GM12878 (cell line): ENCODE data around the gene TRPV3. TPM values are rescaled to one million over a fixed set of nuclear protein-coding genes. Genes with fewer than 3 reads are reported as not detected.

Experiments used
- ATAC-seq: fragments of 200-7000 bp; cut with Tn5 transposase; 3 replicates; pipeline ENCODE4 v1.9.1; 2020; ENCODE audit warnings: mild to moderate bottlenecking, moderate library complexity
- BruUV-seq: library from RNA; stranded (reverse); fragments of 400-500 nt; replicated peaks from 2 replicates; lab custom pipeline; 2021; lab: Mats Ljungman, UMichigan
- CTCF ChIA-PET: fragments of 300-600 bp; sonication (Branson Sonifier 250); formaldehyde crosslinking; extraction: SDS; loops from one replicate; lab custom pipeline; 2021; ENCODE audit warnings: inconsistent platforms; lab: Yijun Ruan, JAX
- POLR2A ChIA-PET: fragments of 350-600 bp; formaldehyde crosslinking; extraction: SDS; loops from one replicate; lab custom pipeline; 2021; ENCODE audit warnings: inconsistent platforms; lab: Charles Lee
- RAD21 ChIA-PET: fragments of 300-600 bp; sonication (Branson Sonifier 250); formaldehyde crosslinking; loops from one replicate; lab custom pipeline; 2023; ENCODE audit warnings: antibody characterized with exemption; ENCODE audit not compliant: unreplicated experiment; lab: Charles Lee
- SMC1A ChIA-PET: fragments of 300-600 bp; sonication (Branson Sonifier 250); formaldehyde crosslinking; loops from one replicate; lab custom pipeline; 2023; ENCODE audit not compliant: unreplicated experiment, uncharacterized antibody; lab: Charles Lee
- DNase-seq: peaks from one replicate; pipeline ENCODE4 v3.0.0-alpha.2; 2011; ENCODE audit warnings: low read depth, low spot score
- FAIRE-seq: peaks from 3 replicates; lab custom pipeline; 2011; peaks lifted over from hg19 to GRCh38; lab: Jason Lieb, UNC
- H2AFZ ChIP-seq: 2 replicates; pipeline ENCODE4 v1.6.0; 2011; ENCODE audit warnings: low read depth, low read length, control low read depth; ENCODE audit not compliant: control insufficient read depth
- H3K27ac ChIP-seq: 2 replicates; pipeline ENCODE4 v1.5.1; 2011; ENCODE audit warnings: control low read depth; ENCODE audit not compliant: control insufficient read depth, insufficient read depth
- H3K27me3 ChIP-seq, 2 experiments: replicated peaks in 1 of 2; 2 replicates each; pipeline versions ENCODE4 v1.6.0 to v1.6.1; 2011; ENCODE audit warnings: low read length in 1 of 2; ENCODE audit not compliant: control insufficient read depth in 2 of 2, insufficient read depth in 2 of 2
- H3K36me3 ChIP-seq, 2 experiments: 2 replicates each; pipeline ENCODE4 v1.5.1; 2011; ENCODE audit warnings: low read length in 1 of 2; ENCODE audit not compliant: control insufficient read depth in 2 of 2, insufficient read depth in 2 of 2
- H3K4me1 ChIP-seq: 2 replicates; pipeline ENCODE4 v1.6.1; 2011; ENCODE audit warnings: mild to moderate bottlenecking, low read length, moderate library complexity, mixed read lengths; ENCODE audit not compliant: control insufficient read depth, insufficient read depth
- H3K4me2 ChIP-seq: 2 replicates; pipeline ENCODE4 v1.6.0; 2011; ENCODE audit warnings: control low read depth; ENCODE audit not compliant: control insufficient read depth, insufficient read depth
- H3K4me3 ChIP-seq: fragments of 200-600 bp; sonication (generic); 2 replicates; pipeline ENCODE4 v1.5.1; 2016
- H3K79me2 ChIP-seq: 2 replicates; pipeline ENCODE4 v1.6.0; 2011; ENCODE audit warnings: low read length; ENCODE audit not compliant: control insufficient read depth, insufficient read depth
- H3K9ac ChIP-seq: 2 replicates; pipeline ENCODE4 v1.8.0; 2011; ENCODE audit warnings: low read length, control low read depth, mixed read lengths; ENCODE audit not compliant: control insufficient read depth, insufficient read depth
- H3K9me3 ChIP-seq: replicated peaks from 3 replicates; pipeline ENCODE4 v1.5.1; 2011; ENCODE audit warnings: mild to moderate bottlenecking, low read length; ENCODE audit not compliant: control insufficient read depth, insufficient read depth
- H4K20me1 ChIP-seq: 2 replicates; pipeline ENCODE4 v1.6.0; 2011; ENCODE audit not compliant: control insufficient read depth, insufficient read depth
- CHD1 ChIP-seq: IDR thresholded peaks from 2 replicates; pipeline ENCODE4 v1.6.1; 2012; ENCODE audit warnings: low read depth, low read length, improper control_type of control experiment
- EGR1 ChIP-seq, 2 experiments: IDR thresholded peaks; 1 replicate in 1 of 2; 2 replicates in 1 of 2; pipeline ENCODE4 v1.6.1; 2011 to 2012; ENCODE audit warnings: low read depth in 2 of 2, low read length in 2 of 2, borderline replicate concordance in 1 of 2, mild to moderate bottlenecking in 1 of 2, moderate library complexity in 1 of 2
- EZH2 ChIP-seq: IDR thresholded peaks from 2 replicates; pipeline ENCODE4 v1.6.1; 2012; ENCODE audit warnings: low read depth, mild to moderate bottlenecking, control low read depth, inconsistent platforms, low read length, borderline replicate concordance; ENCODE audit not compliant: control insufficient read depth
- GATAD2B ChIP-seq: fragments of 450-650 bp; conservative IDR thresholded peaks from 2 replicates; pipeline ENCODE4 v1.6.1; 2017; ENCODE audit warnings: low read depth, mild to moderate bottlenecking, moderate library complexity
- NKRF ChIP-seq: fragments of 450-650 bp; conservative IDR thresholded peaks from 2 replicates; pipeline ENCODE4 v1.6.1; 2017; ENCODE audit warnings: mild to moderate bottlenecking, moderate library complexity
- PRDM15 ChIP-seq: fragments of 450-650 bp; formaldehyde crosslinking; IDR thresholded peaks from 2 replicates; pipeline ENCODE4 v1.4.0; 2020; ENCODE audit warnings: mild to moderate bottlenecking, moderate library complexity
- RELA ChIP-seq: fragments of 450-650 bp; IDR thresholded peaks from 2 replicates; pipeline ENCODE4 v1.8.0; 2014; ENCODE audit warnings: borderline replicate concordance; ENCODE audit not compliant: partially characterized antibody
- RFX5 ChIP-seq: IDR thresholded peaks from 2 replicates; pipeline ENCODE4 v1.6.1; 2011; ENCODE audit warnings: low read depth, low read length, improper control_type of control experiment
- SIN3A ChIP-seq: IDR thresholded peaks from 2 replicates; pipeline ENCODE4 v1.6.1; 2012; ENCODE audit warnings: low read depth, low read length, improper control_type of control experiment
- SIX5 ChIP-seq: IDR thresholded peaks from 2 replicates; pipeline ENCODE4 v1.6.1; 2011; ENCODE audit warnings: mild to moderate bottlenecking, low read depth, low read length, moderate library complexity; ENCODE audit not compliant: severe bottlenecking
- TBL1XR1 ChIP-seq: IDR thresholded peaks from 2 replicates; pipeline ENCODE4 v1.6.1; 2012; ENCODE audit warnings: low read depth, low read length, improper control_type of control experiment
- TCF7 ChIP-seq: IDR thresholded peaks from 2 replicates; pipeline ENCODE4 v1.6.1; 2014; ENCODE audit warnings: antibody characterized with exemption, borderline replicate concordance
- YY1 ChIP-seq: IDR thresholded peaks from 2 replicates; pipeline ENCODE4 v1.6.1; 2011; ENCODE audit warnings: low read depth, mild to moderate bottlenecking, low read length
- ZSCAN29 ChIP-seq: fragments of 450-650 bp; IDR thresholded peaks from 2 replicates; pipeline ENCODE4 v1.6.1; 2017; ENCODE audit warnings: mild to moderate bottlenecking, moderate library complexity
- WGBS: methylation state at CpG from one replicate; pipeline ENCODE4 v1.1.6; 2016; ENCODE audit warnings: low lambda C conversion rate; ENCODE audit not compliant: insufficient replicate concordance, insufficient coverage; ENCODE audit errors: missing lambda C conversion rate; 5-methylcytosine and 5-hydroxymethylcytosine counted together
- in situ Hi-C: fragments of 300-500 bp; cut with MboI; formaldehyde crosslinking; loops from 9 replicates; pipeline ENCODE4 v1.14.3; 2018; ENCODE audit warnings: mixed read lengths
- intact Hi-C: fragments of 100-400 bp; cut with micrococcal nuclease; formaldehyde crosslinking; loops from one replicate; pipeline ENCODE4 v1.14.2; 2022; ENCODE audit not compliant: unreplicated experiment
- polyA plus RNA-seq, 11 experiments: library from polyadenylated mRNA; depleted of rRNA in 4 of 11; unstranded in 6 of 11; stranded (reverse) in 5 of 11; fragments of >200 nt; fragmentation: Nextera tagmentation in 4 of 11; fragmentation: Illumina TruSeq in 1 of 11; extraction: Ambion mirVana in 4 of 11; extraction: Trizol in 1 of 11; gene quantifications; 1 replicate in 1 of 11; 2 replicates in 10 of 11; pipeline versions ENCODE4 v1.2.1 to v1.2.3, GENCODE V29; 2011 to 2016; ENCODE audit warnings: inconsistent platforms in 2 of 11, missing spikeins in 2 of 11, low read depth in 1 of 11
- total RNA-seq, 4 experiments: library from RNA; depleted of rRNA in 3 of 4; stranded (reverse); fragments of >200 nt in 3 of 4; fragmentation: Illumina TruSeq in 1 of 4; extraction: Trizol in 1 of 4; gene quantifications; 2 replicates each; pipeline versions ENCODE4 v1.2.1 to v1.2.3, GENCODE V29; 2013 to 2021

The TRPV3 gene
- total and polyA plus RNA-seq, 10 of the 15 experiments (the other 5 are each of a cell fraction or from before 2014, with no cell fraction given): 0.52 to 12.0 (median 2.7) TPM

- DNase-seq (no peak), FAIRE-seq (no peak), ATAC-seq (no peak)
- ChIA-PET POLR2A (no interaction called here), CTCF (no interaction called here), RAD21 (no interaction called here), SMC1A (no interaction called here)
- Histone ChIP-seq H3K9me3 (no peaks in the 10 kb centered on the region), H3K27ac (no peak overlapping the region), H4K20me1 (no peaks in the 10 kb centered on the region), H3K4me2 (no peak overlapping the region), H3K4me3 (no peak overlapping the region), H2AFZ (no peak overlapping the region), H3K9ac (no peak overlapping the region), H3K4me1 (no peaks in the 10 kb centered on the region), H3K36me3 (no peaks in the 10 kb centered on the region; a peak in 1 of 4 replicates), H3K79me2 (no peaks in the 10 kb centered on the region), H3K27me3 (no peaks in the 10 kb centered on the region)
- intact Hi-C loops: no loop called here
- in situ Hi-C loops: no loop called here
- no peak for TF ChIP-seq SIN3A
- TF ChIP-seq CHD1: no peak
- no peak for TF ChIP-seq TBL1XR1
- no peak for TF ChIP-seq TCF7
- no peak for TF ChIP-seq SIX5
- TF ChIP-seq RFX5: no peak
- TF ChIP-seq EGR1 (IDR thresholded peaks at IDR 0.05; ENCODE audit: borderline replicate concordance in 1 of 2, low read depth in 2 of 2, low read length in 2 of 2): no peak
- no peak for TF ChIP-seq NKRF
- TF ChIP-seq YY1: no peak
- TF ChIP-seq ZSCAN29: no peak
- TF ChIP-seq EZH2: no peak
- no peak for TF ChIP-seq PRDM15
- no peak for TF ChIP-seq GATAD2B
- TF ChIP-seq RELA: no peak
- WGBS: 73% methylated on average over 3 of the region's 3 CpGs
- no TSS peak for BruUV-seq
These were observed 49.7 kb downstream of the TRPV3 start for GRCh38 chr17:3507869-3508268.
